ENCODE results near the gene PRDX5. TPM values are rescaled to one million over a fixed set of nuclear protein-coding genes. Genes with fewer than 3 reads are reported as not detected.

The PRDX5 gene
- total RNA-seq, 4 donors from 2014 or later: 152 to 381 (median 265) TPM

- WGBS, 2 donors (ENCODE audit: low coverage in 1 of 2): 93% methylated on average over 10 of the region's 10 CpGs; no CpG with 5 or more reads in 1 of the 2 donors
- Histone ChIP-seq H3K27ac (no peak overlapping the region), H3K27me3 (no peaks in the 10 kb centered on the region), H3K4me3 (no peak overlapping the region), H3K36me3 (peaks cover 0 to 26% (median 8%) of the 10 kb centered on the region in 4 donors), H3K4me1 (peaks cover 18 to 29% (median 28%) of the 10 kb centered on the region in 4 donors), H3K9me3 (no peaks in the 10 kb centered on the region)
- in situ Hi-C loops (cut with MboI; ENCODE audit: low pct_ligation_motif_present in 1 of 4, low pct_unique_long_range_greater_than_20kb in 1 of 4, low sequenced_read_pairs in 3 of 4): no loop called here
- TF ChIP-seq EP300 (IDR thresholded peaks at IDR 0.05; ENCODE audit: low read depth) (no peak), POLR2A (IDR thresholded peaks at IDR 0.05) (no peak), CTCF (IDR thresholded peaks at IDR 0.05) (no peak), POLR2AphosphoS5 (IDR thresholded peaks at IDR 0.05) (no peak)
- DNase-seq: no peak
- intact Hi-C loops (cut with DNase I; ENCODE audit: low total_unique reads): no loop called here
Measured at GRCh38 chr11:64362339-64362738, 44.4 kb downstream of the PRDX5 start.

GRCh38 chr11:64364435-64364834 lies 46.5 kb downstream of the PRDX5 start:
- Histone ChIP-seq H3K4me1 (peaks cover 6 to 13% (median 12%) of the 10 kb centered on the region in 4 donors), H3K9me3 (no peaks in the 10 kb centered on the region), H3K4me3 (no peak overlapping the region), H3K36me3 (peaks cover 0 to 35% (median 14%) of the 10 kb centered on the region in 4 donors), H3K27ac (no peak overlapping the region), H3K27me3 (no peaks in the 10 kb centered on the region)
- 72 to 88% methylated on average over 2 to 6 of the region's 6 CpGs for WGBS, 2 donors (ENCODE audit: low coverage in 1 of 2)
- TF ChIP-seq CTCF (IDR thresholded peaks at IDR 0.05): no peak
- no peak for TF ChIP-seq POLR2AphosphoS5 (IDR thresholded peaks at IDR 0.05)
- TF ChIP-seq POLR2A (IDR thresholded peaks at IDR 0.05): no peak
- TF ChIP-seq EP300 (IDR thresholded peaks at IDR 0.05; ENCODE audit: low read depth): no peak
- in situ Hi-C loops (cut with MboI; ENCODE audit: low pct_ligation_motif_present in 1 of 4, low pct_unique_long_range_greater_than_20kb in 1 of 4, low sequenced_read_pairs in 3 of 4): no loop called here
- no peak for DNase-seq
- intact Hi-C loops (cut with DNase I; ENCODE audit: low total_unique reads): no loop called here

GRCh38 chr11:64364911-64365310 lies 47.0 kb downstream of the PRDX5 start:
- WGBS, 2 donors (ENCODE audit: low coverage in 1 of 2): 91% methylated on average over 4 of the region's 4 CpGs; no CpG with 5 or more reads in 1 of the 2 donors
- DNase-seq: no peak
- Histone ChIP-seq H3K4me3 (no peak overlapping the region), H3K27ac (no peak overlapping the region), H3K27me3 (no peaks in the 10 kb centered on the region), H3K4me1 (peaks cover 4 to 9% (median 7%) of the 10 kb centered on the region in 4 donors), H3K36me3 (peaks cover 0 to 39% (median 16%) of the 10 kb centered on the region in 4 donors), H3K9me3 (no peaks in the 10 kb centered on the region)
- intact Hi-C loops (cut with DNase I; ENCODE audit: low total_unique reads): no loop called here
- in situ Hi-C loops (cut with MboI; ENCODE audit: low pct_ligation_motif_present in 1 of 4, low pct_unique_long_range_greater_than_20kb in 1 of 4, low sequenced_read_pairs in 3 of 4): no loop called here
- TF ChIP-seq CTCF (IDR thresholded peaks at IDR 0.05): no peak
- TF ChIP-seq EP300 (IDR thresholded peaks at IDR 0.05; ENCODE audit: low read depth): no peak
- no peak for TF ChIP-seq POLR2AphosphoS5 (IDR thresholded peaks at IDR 0.05)
- no peak for TF ChIP-seq POLR2A (IDR thresholded peaks at IDR 0.05)

GRCh38 chr11:64366751-64367150 lies 48.8 kb downstream of the PRDX5 start:
- TF ChIP-seq EP300 (IDR thresholded peaks at IDR 0.05; ENCODE audit: low read depth) (no peak), POLR2AphosphoS5 (IDR thresholded peaks at IDR 0.05) (no peak), CTCF (IDR thresholded peaks at IDR 0.05) (no peak), POLR2A (IDR thresholded peaks at IDR 0.05) (no peak)
- Histone ChIP-seq H3K27me3 (no peaks in the 10 kb centered on the region), H3K9me3 (no peaks in the 10 kb centered on the region), H3K4me1 (no peaks in the 10 kb centered on the region), H3K27ac (no peak overlapping the region), H3K4me3 (no peak overlapping the region), H3K36me3 (peaks cover 0 to 48% (median 17%) of the 10 kb centered on the region in 4 donors)
- DNase-seq: no peak
- in situ Hi-C loops (cut with MboI; ENCODE audit: low pct_ligation_motif_present in 1 of 4, low pct_unique_long_range_greater_than_20kb in 1 of 4, low sequenced_read_pairs in 3 of 4): no loop called here
- intact Hi-C loops (cut with DNase I; ENCODE audit: low total_unique reads): no loop called here
- 95 to 100% methylated on average over 1 of the region's 1 CpG for WGBS, 2 donors (ENCODE audit: low coverage in 1 of 2)

Data from transverse colon (tissue), 4 donors.